ENCODE data around the gene PEX26.
"Not testable (repeated sequence)": the region's sequence is repeated elsewhere in the genome, so short reads cannot be mapped to it uniquely, and the experiment has no call there.

Gene PEX26

GRCh38 chr22:18077639-18078328, at the start of gene PEX26:
TSS of gene PEX26 (plus strand) at chr22:18077990. CDS start at chr22:18078377, 387 bp downstream.
- DNase-seq (ENCODE audit: low spot score) = peak; percentile 94

GRCh38 chr22:18028817-18029527, 48.8 kb upstream of the PEX26 start:
- DNase-seq (ENCODE audit: low spot score) = no peak

GRCh38 chr22:18029686-18030267, 48.0 kb upstream of the PEX26 start:
- no peak for DNase-seq (ENCODE audit: low spot score)

GRCh38 chr22:18031695-18032454, 45.9 kb upstream of the PEX26 start:
- no peak for DNase-seq (ENCODE audit: low spot score)

GRCh38 chr22:18032455-18033101, 45.2 kb upstream of the PEX26 start:
- DNase-seq (ENCODE audit: low spot score) = no peak

- DNase-seq (ENCODE audit: low spot score) = no peak
Observed at GRCh38 chr22:18033204-18033998, 44.4 kb upstream of the PEX26 start.

GRCh38 chr22:18034076-18034475, 43.7 kb upstream of the PEX26 start:
- DNase-seq (ENCODE audit: low spot score) = no peak

- DNase-seq (ENCODE audit: low spot score) = no peak
Observed at GRCh38 chr22:18035751-18036150, 42.0 kb upstream of the PEX26 start.

GRCh38 chr22:18040898-18041297, 36.9 kb upstream of the PEX26 start:
- not testable (repeated sequence) for DNase-seq (ENCODE audit: low spot score)

- no peak for DNase-seq (ENCODE audit: low spot score)
Observed at GRCh38 chr22:18042685-18043084, 35.1 kb upstream of the PEX26 start.

- no peak for DNase-seq (ENCODE audit: low spot score)
Observed at GRCh38 chr22:18044548-18045271, 33.1 kb upstream of the PEX26 start.

- DNase-seq (ENCODE audit: low spot score) = no peak
Observed at GRCh38 chr22:18045794-18046193, 32.0 kb upstream of the PEX26 start.

- DNase-seq (ENCODE audit: low spot score) = no peak
Observed at GRCh38 chr22:18048041-18048440, 29.7 kb upstream of the PEX26 start.

- DNase-seq (ENCODE audit: low spot score) = no peak
Observed at GRCh38 chr22:18048441-18048898, 29.3 kb upstream of the PEX26 start.

- no peak for DNase-seq (ENCODE audit: low spot score)
Observed at GRCh38 chr22:18050065-18050464, 27.7 kb upstream of the PEX26 start.

GRCh38 chr22:18051113-18051512, 26.7 kb upstream of the PEX26 start:
- not testable (repeated sequence) for DNase-seq (ENCODE audit: low spot score)

GRCh38 chr22:18053216-18053946, 24.4 kb upstream of the PEX26 start:
- not testable (repeated sequence) for DNase-seq (ENCODE audit: low spot score)

GRCh38 chr22:18055619-18056160, 22.1 kb upstream of the PEX26 start:
- no peak for DNase-seq (ENCODE audit: low spot score)

- DNase-seq (ENCODE audit: low spot score) = no peak
Observed at GRCh38 chr22:18056161-18056666, 21.6 kb upstream of the PEX26 start.

All from CD4-positive, alpha-beta T cell treated with Interleukin-2 at 100 ng/mL for 4 hours (primary cell).